ENCODE data around the gene TMEM161B.
"Not testable (repeated sequence)": the region's sequence is repeated elsewhere in the genome, so short reads cannot be mapped to it uniquely, and the experiment has no call there.

TMEM161B gene

GRCh38 chr5:88244686-88245085 is 24.0 kb downstream of the TMEM161B start:
- in situ Hi-C loops (cut with HindIII; ENCODE audit: low sequenced_read_pairs): no loop called here
- TF ChIP-seq CTCF (IDR thresholded peaks at IDR 0.05; ENCODE audit: low read depth, low read length): no peak
- no peak overlapping the region for H3K4me3 ChIP-seq (ENCODE audit: low read depth, low read length)
- DNase-seq (ENCODE audit: low read depth, low spot score): peak; percentile 17

GRCh38 chr5:88243493-88243892 is 25.2 kb downstream of the TMEM161B start:
- in situ Hi-C loops (cut with HindIII; ENCODE audit: low sequenced_read_pairs); H3K4me3 ChIP-seq (ENCODE audit: low read depth, low read length): not testable (repeated sequence)

GRCh38 chr5:88238732-88239131 is 29.9 kb downstream of the TMEM161B start:
- in situ Hi-C loops (cut with HindIII; ENCODE audit: low sequenced_read_pairs): no loop called here
- DNase-seq (ENCODE audit: low read depth, low spot score): no peak
- no peak for TF ChIP-seq CTCF (IDR thresholded peaks at IDR 0.05; ENCODE audit: low read depth, low read length)
- H3K4me3 ChIP-seq (ENCODE audit: low read depth, low read length): no peak overlapping the region

More at GRCh38 chr5:88243493-88243892, 25.2 kb downstream of the TMEM161B start:
- not testable (repeated sequence) for DNase-seq (ENCODE audit: low read depth, low spot score)

- no peak overlapping the region for H3K4me3 ChIP-seq (ENCODE audit: low read depth, low read length)
- DNase-seq (ENCODE audit: low read depth, low spot score): peak; percentile 35
- in situ Hi-C loops (cut with HindIII; ENCODE audit: low sequenced_read_pairs): no loop called here
- no peak for TF ChIP-seq CTCF (IDR thresholded peaks at IDR 0.05; ENCODE audit: low read depth, low read length)
Measured at GRCh38 chr5:88236866-88237642, 31.6 kb downstream of the TMEM161B start.

- H3K4me3 ChIP-seq (ENCODE audit: low read depth, low read length): no peak overlapping the region
- TF ChIP-seq CTCF (IDR thresholded peaks at IDR 0.05; ENCODE audit: low read depth, low read length): no peak
- in situ Hi-C loops (cut with HindIII; ENCODE audit: low sequenced_read_pairs): no loop called here
- DNase-seq (ENCODE audit: low read depth, low spot score): no peak
Measured at GRCh38 chr5:88235828-88236227, 32.8 kb downstream of the TMEM161B start.

GRCh38 chr5:88235346-88235745 is 33.3 kb downstream of the TMEM161B start:
- no peak for DNase-seq (ENCODE audit: low read depth, low spot score)
- no peak overlapping the region for H3K4me3 ChIP-seq (ENCODE audit: low read depth, low read length)
- in situ Hi-C loops (cut with HindIII; ENCODE audit: low sequenced_read_pairs): no loop called here
- TF ChIP-seq CTCF (IDR thresholded peaks at IDR 0.05; ENCODE audit: low read depth, low read length): no peak

- in situ Hi-C loops (cut with HindIII; ENCODE audit: low sequenced_read_pairs): no loop called here
- no peak for TF ChIP-seq CTCF (IDR thresholded peaks at IDR 0.05; ENCODE audit: low read depth, low read length)
- no peak overlapping the region for H3K4me3 ChIP-seq (ENCODE audit: low read depth, low read length)
- no peak for DNase-seq (ENCODE audit: low read depth, low spot score)
Measured at GRCh38 chr5:88230546-88231066, 38.0 kb downstream of the TMEM161B start.

Measured in astrocyte of the spinal cord (primary cell).